Effector CD8-positive, alpha-beta T cell (primary cell): ENCODE data around the gene TRIO.

ENCODE experiments used
- DNase-seq: peaks from one replicate; lab custom pipeline; 2025; lab: John Stamatoyannopoulos, UW

The TRIO gene

GRCh38 chr5:14487897-14488570 is 344.9 kb downstream of the TRIO start:
- DNase-seq, result no peak

GRCh38 chr5:14488709-14489108 is 345.6 kb downstream of the TRIO start:
- DNase-seq, result no peak

GRCh38 chr5:14489643-14490042 is 346.5 kb downstream of the TRIO start:
- no peak for DNase-seq

- DNase-seq, result no peak
Measured at GRCh38 chr5:14490309-14490711, 347.2 kb downstream of the TRIO start.

- no peak for DNase-seq
Measured at GRCh38 chr5:14491015-14491915, 348.1 kb downstream of the TRIO start.

- no peak for DNase-seq
Measured at GRCh38 chr5:14492331-14492964, 349.3 kb downstream of the TRIO start.

GRCh38 chr5:14495301-14495700 is 352.2 kb downstream of the TRIO start:
- no peak for DNase-seq

GRCh38 chr5:14497311-14497710 is 354.2 kb downstream of the TRIO start:
- DNase-seq, result no peak

GRCh38 chr5:14501353-14502293 is 358.5 kb downstream of the TRIO start:
- DNase-seq, result no peak

GRCh38 chr5:14502294-14502690 is 359.1 kb downstream of the TRIO start:
- no peak for DNase-seq

- no peak for DNase-seq
Measured at GRCh38 chr5:14503017-14503680, 360.0 kb downstream of the TRIO start.

GRCh38 chr5:14503681-14504331 is 360.7 kb downstream of the TRIO start:
- no peak for DNase-seq

- no peak for DNase-seq
Measured at GRCh38 chr5:14504332-14504727, 361.2 kb downstream of the TRIO start.

- DNase-seq, result no peak
Measured at GRCh38 chr5:14504816-14505215, 361.7 kb downstream of the TRIO start.

GRCh38 chr5:14505310-14506139 is 362.4 kb downstream of the TRIO start:
- no peak for DNase-seq

GRCh38 chr5:14506140-14506538 is 363.0 kb downstream of the TRIO start:
- no peak for DNase-seq

GRCh38 chr5:14506661-14507060 is 363.5 kb downstream of the TRIO start:
- DNase-seq, result no peak

- DNase-seq, result no peak
Measured at GRCh38 chr5:14507156-14507941, 364.2 kb downstream of the TRIO start.

GRCh38 chr5:14508046-14508445 is 364.9 kb downstream of the TRIO start:
- no peak for DNase-seq
